ENCODE results near the gene APLN.

The APLN gene

GRCh38 chrX:129653971-129654651 is 645 bp downstream of the APLN start:
- Histone ChIP-seq H3K4me3 (ENCODE audit: low read depth, low read length) (peak overlapping the region; percentile 48), H3K36me3 (no peaks in the 10 kb centered on the region), H3K27me3 (ENCODE audit: insufficient read depth, low read depth, severe bottlenecking) (peaks cover 13% of the 10 kb centered on the region), H3K27ac (peak overlapping the region; percentile 61), H3K9me3 (ENCODE audit: severe bottlenecking) (no peaks in the 10 kb centered on the region)
- TF ChIP-seq, protein P1, sequence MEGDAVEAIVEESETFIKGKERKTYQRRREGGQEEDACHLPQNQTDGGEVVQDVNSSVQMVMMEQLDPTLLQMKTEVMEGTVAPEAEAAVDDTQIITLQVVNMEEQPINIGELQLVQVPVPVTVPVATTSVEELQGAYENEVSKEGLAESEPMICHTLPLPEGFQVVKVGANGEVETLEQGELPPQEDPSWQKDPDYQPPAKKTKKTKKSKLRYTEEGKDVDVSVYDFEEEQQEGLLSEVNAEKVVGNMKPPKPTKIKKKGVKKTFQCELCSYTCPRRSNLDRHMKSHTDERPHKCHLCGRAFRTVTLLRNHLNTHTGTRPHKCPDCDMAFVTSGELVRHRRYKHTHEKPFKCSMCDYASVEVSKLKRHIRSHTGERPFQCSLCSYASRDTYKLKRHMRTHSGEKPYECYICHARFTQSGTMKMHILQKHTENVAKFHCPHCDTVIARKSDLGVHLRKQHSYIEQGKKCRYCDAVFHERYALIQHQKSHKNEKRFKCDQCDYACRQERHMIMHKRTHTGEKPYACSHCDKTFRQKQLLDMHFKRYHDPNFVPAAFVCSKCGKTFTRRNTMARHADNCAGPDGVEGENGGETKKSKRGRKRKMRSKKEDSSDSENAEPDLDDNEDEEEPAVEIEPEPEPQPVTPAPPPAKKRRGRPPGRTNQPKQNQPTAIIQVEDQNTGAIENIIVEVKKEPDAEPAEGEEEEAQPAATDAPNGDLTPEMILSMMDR (IDR thresholded peaks at IDR 0.05; ENCODE audit: low read depth, low read length), result no peak
- DNase-seq, result peak; percentile 32

GRCh38 chrX:129653181-129653970 is 1.4 kb downstream of the APLN start:
- no peak for DNase-seq
- TF ChIP-seq, protein P1 (IDR thresholded peaks at IDR 0.05; ENCODE audit: low read depth, low read length), result no peak
- H3K27me3 ChIP-seq (ENCODE audit: insufficient read depth, low read depth, severe bottlenecking), result peaks cover 13% of the 10 kb centered on the region
- no peaks in the 10 kb centered on the region for H3K9me3 ChIP-seq (ENCODE audit: severe bottlenecking)
- no peaks in the 10 kb centered on the region for H3K36me3 ChIP-seq
- no peak overlapping the region for H3K27ac ChIP-seq
- no peak overlapping the region for H3K4me3 ChIP-seq (ENCODE audit: low read depth, low read length)

DNA sequence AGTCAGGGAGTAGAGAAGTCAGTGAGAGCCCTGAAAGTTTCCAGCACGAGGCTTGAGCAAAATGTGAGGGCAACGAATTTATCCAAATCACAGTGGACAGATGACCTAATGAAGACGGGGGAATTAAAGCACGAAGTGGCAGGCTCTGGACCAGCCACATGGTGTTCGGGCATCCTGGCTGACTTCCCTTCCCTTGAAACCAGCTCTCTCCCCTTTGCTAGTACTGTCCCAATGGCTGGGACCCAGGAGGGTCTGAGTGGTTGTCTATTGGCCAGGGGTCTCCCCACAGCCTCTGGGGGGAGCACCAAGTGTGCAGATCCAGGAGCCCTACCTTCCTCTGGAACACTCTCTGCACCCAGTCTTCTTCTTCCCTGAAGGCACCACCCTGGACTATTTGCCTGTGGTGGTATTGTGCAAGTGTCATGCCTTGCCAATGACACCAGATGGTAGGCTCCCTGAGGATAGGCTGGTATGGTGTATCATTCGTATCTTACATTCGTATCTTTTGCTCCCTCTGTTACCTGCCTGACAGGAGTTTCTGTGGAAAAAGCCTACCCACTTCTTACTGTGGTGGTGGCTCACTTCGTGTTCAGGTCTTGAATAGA is 2.1 kb downstream of the APLN start:
- Histone ChIP-seq H3K9me3 (ENCODE audit: severe bottlenecking) (no peaks in the 10 kb centered on the region), H3K27ac (no peak overlapping the region), H3K4me3 (ENCODE audit: low read depth, low read length) (no peak overlapping the region), H3K36me3 (no peaks in the 10 kb centered on the region), H3K27me3 (ENCODE audit: insufficient read depth, low read depth, severe bottlenecking) (peaks cover 14% of the 10 kb centered on the region)
- DNase-seq, result no peak
- TF ChIP-seq, protein P1 (IDR thresholded peaks at IDR 0.05; ENCODE audit: low read depth, low read length), result no peak

DNA sequence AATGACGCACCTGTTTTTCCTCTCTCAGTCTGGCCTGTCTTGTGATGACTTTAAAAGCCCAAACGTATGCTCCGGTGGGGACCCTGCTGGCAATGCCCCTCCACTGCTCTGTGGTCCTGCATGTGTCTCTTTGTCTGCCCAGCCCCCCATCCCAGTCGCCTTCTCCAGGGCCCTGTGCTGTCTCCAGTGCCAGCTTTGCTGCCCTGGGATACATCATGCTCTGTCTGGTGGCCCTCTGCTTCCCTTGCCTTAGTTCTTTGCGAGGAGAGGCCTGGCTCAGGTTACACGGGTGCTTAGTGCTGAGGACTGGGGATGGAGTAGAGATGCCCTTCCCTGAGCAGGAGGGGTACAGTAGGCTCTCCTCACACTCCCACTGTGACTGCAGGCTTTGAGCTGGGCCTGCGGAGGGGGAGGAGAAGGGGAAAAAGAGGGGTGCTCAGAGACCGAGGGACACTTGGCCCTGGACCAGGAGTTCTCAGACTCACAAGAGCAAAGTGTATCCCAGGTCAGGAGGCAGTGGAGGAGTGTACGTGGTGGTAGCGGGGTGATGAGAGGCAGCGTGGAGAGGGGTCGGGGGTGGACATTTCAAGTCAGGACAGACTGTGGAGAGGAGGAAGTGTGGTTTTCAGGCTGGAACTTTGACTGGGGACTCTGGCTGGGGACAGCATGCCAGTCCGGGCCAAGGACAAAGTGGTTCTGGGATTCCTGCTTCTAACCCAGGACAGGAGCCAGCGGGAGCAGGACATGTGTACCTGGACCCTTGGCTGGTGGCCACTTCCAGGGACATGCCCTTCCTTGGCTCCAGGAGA is 2.8 kb downstream of the APLN start:
- TF ChIP-seq, protein P1 (IDR thresholded peaks at IDR 0.05; ENCODE audit: low read depth, low read length), result no peak
- no peak for DNase-seq
- H3K27ac ChIP-seq, result peak overlapping the region; percentile 52
- H3K27me3 ChIP-seq (ENCODE audit: insufficient read depth, low read depth, severe bottlenecking), result peaks cover 14% of the 10 kb centered on the region
- H3K36me3 ChIP-seq, result no peaks in the 10 kb centered on the region
- H3K4me3 ChIP-seq (ENCODE audit: low read depth, low read length), result no peak overlapping the region
- no peaks in the 10 kb centered on the region for H3K9me3 ChIP-seq (ENCODE audit: severe bottlenecking)

DNA sequence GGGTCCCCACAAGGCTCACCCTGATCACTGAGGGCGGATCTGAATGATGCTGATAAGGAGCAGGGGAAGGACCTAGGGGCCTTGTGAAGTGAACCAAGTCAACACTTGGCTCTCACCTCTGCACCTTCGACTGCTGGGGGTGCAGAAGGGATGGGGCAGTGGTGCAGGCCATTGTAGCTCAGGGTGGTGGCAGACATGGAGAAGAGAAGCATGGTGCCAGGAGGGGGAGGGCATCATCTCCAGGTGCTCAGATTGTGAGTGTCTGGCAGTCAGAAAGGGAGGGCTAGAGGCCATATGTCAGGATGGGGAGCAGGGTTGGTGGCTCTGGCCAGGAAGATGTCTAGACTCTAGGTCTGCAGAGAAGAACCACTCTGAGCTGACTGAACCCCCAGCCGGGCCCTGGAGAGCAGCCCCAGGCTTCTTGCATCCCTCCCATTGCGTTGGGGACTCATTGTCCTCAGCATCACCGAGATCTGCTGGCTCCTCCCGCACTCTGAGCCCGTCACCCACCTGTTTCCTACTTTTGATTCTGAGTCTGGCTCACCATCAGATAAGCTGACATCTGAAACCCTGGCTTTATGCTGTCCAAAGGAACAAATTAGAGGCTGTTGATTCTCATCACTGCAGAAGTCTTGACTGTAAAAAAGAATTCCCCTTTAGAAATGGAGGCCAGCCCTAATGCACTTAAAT is 3.8 kb downstream of the APLN start:
- Histone ChIP-seq H3K27ac (peak overlapping the region; percentile 52), H3K27me3 (ENCODE audit: insufficient read depth, low read depth, severe bottlenecking) (peaks cover 14% of the 10 kb centered on the region), H3K36me3 (no peaks in the 10 kb centered on the region), H3K4me3 (ENCODE audit: low read depth, low read length) (no peak overlapping the region), H3K9me3 (ENCODE audit: severe bottlenecking) (no peaks in the 10 kb centered on the region)
- no peak for DNase-seq
- TF ChIP-seq, protein P1 (IDR thresholded peaks at IDR 0.05; ENCODE audit: low read depth, low read length), result no peak

Data from WERI-Rb-1 (cell line).